Stimulated activated CD8-positive, alpha-beta memory T cell treated with anti-CD3 and anti-CD28 coated beads, Interleukin-7, amount 100 ng/mL, for 4 hours (primary cell): ENCODE data around the gene TCL1A.
"Not testable (repeated sequence)": the region's sequence is repeated elsewhere in the genome, so short reads cannot be mapped to it uniquely, and the experiment has no call there.

Source experiments
- DNase-seq, 2 donors: peaks; one replicate each; pipeline ENCODE4 v3.0.0-alpha.2; 2020; ENCODE audit warnings: low read depth in 2 of 2

The TCL1A gene, protein sequence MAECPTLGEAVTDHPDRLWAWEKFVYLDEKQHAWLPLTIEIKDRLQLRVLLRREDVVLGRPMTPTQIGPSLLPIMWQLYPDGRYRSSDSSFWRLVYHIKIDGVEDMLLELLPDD

DNA sequence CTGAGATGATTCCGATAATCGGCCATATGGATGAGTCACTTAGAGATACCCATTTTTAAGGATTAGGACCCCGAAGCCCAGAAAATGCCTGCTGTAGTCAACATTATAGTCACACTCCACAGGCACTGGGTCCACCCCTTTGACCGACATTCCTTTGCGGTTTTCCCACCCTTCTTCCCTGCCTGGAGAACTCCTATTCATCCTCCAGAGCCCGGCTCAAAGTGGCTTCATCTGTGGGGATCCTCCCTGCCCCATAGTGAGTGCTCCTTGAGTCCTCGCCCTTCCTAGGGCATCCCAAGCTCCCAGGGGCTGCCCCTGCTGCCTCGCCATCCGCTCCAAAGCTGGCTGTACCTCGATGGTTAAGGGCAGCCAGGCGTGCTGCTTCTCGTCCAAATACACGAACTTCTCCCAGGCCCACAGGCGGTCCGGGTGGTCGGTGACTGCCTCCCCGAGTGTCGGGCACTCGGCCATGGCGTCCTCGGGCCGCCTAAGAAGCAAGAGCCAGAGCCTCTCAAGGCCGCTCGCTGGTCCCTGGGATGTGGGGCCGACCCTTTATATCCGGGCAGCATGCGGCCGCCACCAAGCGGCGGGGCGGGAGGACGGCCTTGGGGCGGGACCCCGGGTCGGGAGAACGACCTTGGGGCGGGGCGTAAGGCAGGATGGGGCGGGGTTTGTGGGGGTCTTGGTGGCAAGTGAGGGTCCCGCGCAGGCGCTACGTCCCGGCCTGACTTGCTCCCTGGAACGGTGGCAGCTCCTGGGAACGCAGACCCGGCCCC is at the start of gene TCL1A:
TCL1A (minus strand) TSS at position 530 of the 776 bp plus-strand sequence; CDS start at position 471, 59 bp downstream.
- no peak for DNase-seq

DNA sequence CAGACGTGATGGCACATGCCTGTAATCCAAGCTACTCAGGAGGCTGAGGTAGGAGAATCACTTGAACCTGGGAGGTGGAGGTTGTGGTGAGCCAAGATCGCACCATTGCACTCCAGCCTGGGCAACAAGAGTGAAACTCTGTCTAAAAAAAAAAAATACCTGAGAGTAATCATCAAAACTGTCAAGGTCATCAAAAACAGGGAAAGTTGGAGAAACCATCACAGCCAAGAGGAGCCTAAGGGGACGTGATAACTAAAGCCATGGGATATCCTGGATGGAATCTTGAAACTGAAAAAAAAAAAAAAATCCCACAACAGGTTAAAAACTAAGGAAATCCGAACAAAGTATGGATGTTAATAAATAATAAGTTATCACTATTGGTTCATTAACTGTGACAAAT is 49.1 kb upstream of the TCL1A start:
- DNase-seq, result not testable (repeated sequence)

DNA sequence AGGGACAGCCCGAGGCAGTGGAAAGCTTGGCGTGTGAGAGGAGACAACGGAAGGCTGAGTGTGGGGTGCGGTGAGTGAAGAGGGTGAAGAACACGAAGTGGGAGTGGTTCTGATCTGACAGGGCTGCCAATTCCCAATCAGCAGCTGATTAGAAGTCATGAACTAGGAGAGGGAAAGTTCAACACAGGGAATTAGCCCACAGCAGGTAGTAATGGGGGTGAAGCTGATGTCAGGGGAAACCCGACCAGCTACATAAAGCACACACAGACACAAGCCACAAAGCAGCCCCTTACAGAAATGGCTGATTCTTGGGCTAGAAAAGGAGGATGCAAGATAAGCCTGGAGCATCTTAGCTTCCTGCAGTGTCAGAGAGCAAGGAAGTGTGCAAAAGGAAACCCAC is 47.5 kb upstream of the TCL1A start:
- no peak for DNase-seq

DNA sequence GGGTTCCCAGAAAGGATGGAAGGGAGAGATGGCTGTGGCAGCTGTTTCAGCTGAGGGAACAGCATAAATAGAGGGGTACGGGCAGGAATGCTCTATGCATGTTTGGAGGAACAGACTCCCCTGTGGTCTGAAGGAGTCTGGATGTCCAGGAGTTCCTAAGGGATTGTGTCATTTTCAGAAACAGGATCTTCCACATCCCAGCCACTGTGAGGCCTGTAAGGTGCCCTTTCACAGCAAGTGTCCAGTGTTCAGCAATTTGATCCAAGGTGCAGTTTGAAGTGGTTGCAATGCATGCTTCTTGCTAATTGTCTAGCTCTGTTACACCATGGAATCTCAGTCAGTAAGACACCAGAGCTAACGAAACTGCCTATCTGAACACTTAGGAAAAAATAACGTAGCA is 46.7 kb upstream of the TCL1A start:
- no peak for DNase-seq

DNA sequence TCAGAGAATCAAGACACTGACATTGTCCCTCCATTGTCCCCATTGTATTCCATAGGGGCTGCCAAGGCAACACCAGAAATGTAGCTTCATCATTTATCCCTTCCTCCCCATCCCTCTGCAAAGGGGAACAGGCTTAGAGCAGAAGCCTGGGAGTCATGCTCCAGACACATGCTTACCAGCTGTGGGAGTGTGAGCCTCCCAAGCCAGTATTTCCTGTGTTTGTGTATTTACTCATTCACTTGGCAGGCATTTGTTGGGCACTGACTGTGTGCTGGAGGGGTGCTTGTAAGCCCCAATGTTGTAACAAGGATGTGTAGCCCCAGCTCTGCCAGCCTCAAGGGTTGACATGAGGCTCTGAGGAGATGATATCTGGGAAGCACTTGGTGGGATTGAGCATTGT is 46.0 kb upstream of the TCL1A start:
- DNase-seq, result no peak

DNA sequence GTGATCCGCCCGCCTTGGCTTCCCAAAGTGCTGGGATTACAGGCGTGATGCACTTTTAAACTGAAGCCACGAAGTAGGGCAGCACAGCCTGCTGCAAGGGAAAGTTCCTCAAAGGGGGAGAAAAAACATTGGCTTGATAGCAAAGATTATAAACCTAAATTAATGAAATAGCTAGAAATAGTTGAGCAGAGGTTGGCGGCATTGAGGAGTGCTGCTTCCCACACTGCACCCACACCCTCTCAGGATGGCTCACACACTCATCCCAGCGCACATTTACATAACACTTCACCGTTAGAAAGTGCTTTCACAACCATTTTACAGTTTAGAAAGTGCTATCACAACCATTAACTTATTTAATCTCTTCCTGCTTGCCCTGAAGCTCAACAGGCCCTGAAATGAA is 44.4 kb upstream of the TCL1A start:
- no peak for DNase-seq

DNA sequence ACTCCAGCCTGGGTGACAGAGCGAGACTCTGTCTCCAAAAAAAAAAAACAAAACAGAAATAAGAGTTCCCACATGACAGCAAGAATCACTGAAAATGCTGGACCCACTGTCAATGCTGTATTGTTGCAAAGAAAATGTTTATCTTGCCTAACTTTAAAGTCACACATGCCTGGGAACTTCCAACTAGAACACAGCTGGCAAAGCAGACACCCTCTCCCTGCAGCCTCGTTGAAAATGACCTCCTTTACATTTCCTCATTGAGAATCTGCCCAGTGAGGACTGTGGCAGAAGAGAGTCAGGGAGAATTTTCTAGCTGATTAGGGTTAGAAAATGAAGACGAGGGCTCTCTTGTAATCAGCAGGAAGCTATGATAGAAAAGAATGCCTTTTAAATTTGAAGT is 42.8 kb upstream of the TCL1A start:
- DNase-seq, result no peak

DNA sequence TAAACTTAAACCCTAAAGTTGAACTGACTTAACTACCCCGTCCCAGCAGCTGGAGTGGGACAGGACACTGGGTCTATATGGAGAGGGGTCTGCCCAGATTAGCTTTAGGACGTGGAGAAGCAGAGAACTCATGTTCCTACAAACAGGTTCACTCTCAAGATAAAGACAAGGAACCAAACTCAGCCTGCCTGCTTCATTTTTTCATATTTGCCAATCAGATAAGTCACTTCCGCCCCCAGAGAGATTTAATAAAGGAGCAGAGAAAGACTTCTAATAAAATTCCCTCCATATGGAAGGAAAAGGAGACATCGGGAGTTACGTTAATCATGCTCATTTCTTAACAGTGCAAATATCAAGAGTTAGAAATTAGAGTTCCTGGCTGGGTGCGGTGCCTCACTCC is 42.2 kb upstream of the TCL1A start:
- DNase-seq, result no peak

DNA sequence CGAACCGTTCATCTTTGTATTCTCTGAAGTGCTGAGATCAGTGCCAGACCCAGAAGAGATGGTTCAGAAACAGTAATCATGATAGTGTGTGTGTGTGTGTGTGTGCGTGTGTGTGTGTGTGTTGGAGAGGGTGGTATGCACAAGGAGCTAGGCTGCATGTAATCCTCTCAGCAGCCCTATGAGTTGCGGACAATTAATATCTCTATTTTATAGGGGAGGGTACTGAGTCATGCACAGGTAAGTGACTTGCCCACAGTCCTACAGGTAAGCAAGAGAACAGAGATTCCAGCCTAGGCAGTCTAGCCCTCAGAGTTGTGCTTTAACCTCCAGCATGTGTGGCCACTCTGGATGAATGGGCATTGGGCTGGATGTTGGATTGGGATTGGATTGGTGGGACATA is 27.9 kb upstream of the TCL1A start:
- DNase-seq, result no peak

DNA sequence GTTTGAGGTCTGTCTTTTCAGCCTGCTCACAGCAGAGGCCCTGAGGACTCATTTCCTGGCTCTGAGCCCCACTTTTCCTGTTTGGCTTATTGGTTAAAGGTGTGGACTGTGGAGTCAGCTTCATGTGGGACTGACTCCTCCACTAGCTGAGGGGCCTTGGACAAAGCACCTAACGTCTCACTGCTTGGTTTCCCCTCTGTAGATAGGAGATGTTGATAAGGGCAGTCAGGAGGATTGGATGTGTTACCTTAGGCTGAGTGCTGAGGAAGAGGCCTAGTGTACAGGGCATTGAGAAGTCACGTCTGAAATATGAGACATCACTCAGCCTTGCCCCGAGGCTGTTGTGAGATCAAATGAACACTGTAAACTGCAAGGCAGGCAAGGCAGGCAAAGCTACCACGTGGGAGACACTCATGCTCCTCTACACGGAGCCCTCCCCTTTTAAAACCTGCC is 27.1 kb upstream of the TCL1A start:
- no peak for DNase-seq

DNA sequence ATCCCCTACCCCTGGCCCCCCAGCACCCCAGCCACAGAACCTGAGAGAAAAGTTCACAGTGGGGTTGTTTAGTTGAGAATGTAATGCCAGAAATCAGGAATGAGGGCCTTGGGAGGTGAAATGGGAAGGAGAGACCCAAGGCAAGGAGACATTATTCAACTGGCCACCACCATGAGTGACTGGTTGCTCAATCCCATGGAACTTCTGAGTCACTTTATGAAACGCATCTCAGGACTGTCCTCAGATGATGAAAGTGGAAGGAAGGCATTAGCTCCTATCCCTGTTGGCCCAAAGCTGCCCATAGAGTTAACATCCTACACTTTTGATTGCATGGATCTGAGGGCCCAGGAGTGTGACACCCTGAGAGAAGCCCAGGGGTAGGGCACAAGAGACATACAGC is 25.4 kb upstream of the TCL1A start:
- DNase-seq, result no peak

DNA sequence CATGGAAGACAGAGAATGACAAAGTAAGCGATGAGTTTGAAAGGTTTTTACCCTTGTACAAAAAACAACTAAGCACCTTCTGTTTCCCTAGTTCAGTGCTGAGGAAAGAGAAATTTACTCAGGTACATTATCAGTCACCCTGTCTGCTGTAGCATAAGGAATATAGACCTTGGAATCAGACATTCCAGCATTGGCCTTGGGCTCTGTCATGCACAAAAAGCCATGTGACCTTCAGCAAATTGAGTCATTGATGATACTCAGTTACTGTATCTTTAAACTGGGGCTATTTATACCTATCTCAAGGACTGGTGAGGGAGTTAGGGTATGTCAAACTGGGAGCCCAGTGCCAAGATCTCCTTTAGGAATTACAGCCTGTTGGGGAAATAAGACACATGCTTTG is 19.3 kb upstream of the TCL1A start:
- DNase-seq, result no peak

DNA sequence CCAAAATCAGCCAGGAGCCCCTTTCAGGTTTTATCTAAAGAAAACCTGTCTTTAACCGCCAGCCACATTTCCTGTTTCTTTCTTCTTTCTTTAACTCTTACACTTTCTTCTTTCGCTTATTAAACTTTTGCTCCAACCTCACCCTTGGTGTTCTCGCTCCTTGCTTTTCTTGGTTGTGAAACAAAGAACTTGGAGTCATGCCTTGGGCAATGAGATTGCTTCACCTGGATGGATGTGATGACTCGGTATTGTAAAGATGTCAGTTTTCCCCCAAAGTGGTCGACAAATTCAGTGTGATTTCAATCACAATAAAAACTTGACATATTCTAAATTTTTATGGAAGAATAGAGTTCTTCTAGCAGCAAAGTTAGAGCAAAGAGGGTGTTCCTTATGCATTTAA is 16.2 kb upstream of the TCL1A start:
- DNase-seq, result no peak

DNA sequence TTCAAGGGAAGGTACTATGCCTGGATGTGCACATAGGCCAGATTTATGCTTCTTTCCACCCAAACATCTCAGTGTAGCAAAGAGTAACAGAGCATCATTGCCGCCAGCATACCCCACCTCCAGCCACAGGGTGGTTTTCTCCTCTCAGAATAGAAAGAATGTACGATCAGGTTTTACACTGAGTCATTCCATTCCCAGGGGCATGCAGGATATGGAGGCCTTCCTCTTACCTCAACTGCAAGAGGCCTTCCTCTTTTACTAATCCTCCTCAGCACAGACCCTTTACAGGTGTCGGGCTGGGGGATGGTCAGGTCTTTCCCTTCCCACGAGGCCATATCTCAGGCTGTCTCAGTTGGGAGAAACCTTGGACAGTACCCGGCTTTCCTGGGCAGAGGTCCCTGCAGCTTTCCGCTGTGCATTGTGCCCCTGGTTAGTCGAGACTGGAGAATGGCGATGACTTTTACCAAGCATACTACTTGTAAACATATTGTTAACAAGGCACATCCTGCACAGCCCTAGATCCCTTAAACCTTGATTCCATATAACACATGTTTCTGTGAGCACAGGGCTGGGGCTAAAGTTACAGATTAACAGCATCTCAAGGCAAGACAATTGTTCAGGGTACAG is 15.6 kb upstream of the TCL1A start:
- not testable (repeated sequence) for DNase-seq

DNA sequence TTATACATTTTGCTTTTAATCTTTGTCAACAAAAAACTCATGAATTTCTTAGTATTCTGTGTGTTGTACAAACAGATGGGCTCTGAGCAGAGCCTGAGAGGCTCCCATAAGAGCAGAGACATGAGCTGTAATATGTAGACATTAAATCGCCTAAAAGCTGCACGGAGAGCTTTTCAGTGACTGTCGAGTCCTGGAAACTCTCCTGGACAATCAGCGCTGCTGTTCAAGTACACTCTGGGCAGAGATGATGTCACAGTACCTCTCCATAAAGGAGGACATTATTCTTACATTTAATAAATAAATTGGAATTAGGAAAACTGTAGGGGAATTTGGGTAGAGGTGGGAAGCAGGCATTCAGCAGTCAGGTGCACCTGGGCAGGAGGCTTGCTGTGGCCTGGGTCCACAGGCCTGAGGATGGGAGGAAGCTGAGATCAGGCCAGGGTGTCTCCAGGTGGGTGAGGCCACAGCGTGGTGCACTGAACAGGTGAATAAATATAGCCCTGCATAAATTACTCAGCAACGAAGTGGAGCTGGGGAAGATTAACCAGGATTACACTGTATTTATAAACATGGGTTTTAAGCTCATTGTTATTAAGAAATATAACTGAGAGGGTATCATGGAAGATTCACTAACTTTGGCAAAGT is 13.3 kb upstream of the TCL1A start:
- no peak for DNase-seq

DNA sequence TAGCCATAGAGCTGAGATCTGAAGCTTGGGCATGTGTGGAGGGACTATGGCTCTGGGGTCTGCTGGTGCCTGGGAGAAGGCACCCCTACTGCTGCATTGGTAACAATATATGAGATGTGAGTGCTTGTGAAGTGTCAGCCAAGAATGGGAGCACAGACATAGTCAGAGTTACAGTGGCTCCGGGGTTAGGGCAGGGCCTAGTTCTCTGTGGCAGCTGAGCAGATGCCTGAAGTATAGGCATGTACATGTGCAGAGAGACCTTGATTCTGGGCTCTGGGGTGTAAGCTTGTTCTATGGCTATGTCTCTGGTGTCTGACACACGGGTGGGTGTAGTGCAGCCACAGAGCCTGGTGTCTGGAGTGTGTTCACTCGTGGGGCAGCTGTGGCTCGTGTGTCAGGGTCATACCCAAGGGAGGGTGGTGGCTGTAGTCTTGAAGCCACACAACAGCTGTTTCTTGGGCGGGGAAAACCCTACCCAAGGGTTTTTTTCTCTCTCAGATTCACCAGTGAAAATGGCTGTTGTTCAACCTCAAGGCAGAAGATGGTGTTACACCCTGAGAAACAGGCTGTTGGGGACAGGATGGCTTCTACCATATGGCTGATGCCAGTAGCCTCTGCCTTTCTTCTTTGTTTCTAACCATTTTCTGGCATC is 11.9 kb upstream of the TCL1A start:
- no peak for DNase-seq

DNA sequence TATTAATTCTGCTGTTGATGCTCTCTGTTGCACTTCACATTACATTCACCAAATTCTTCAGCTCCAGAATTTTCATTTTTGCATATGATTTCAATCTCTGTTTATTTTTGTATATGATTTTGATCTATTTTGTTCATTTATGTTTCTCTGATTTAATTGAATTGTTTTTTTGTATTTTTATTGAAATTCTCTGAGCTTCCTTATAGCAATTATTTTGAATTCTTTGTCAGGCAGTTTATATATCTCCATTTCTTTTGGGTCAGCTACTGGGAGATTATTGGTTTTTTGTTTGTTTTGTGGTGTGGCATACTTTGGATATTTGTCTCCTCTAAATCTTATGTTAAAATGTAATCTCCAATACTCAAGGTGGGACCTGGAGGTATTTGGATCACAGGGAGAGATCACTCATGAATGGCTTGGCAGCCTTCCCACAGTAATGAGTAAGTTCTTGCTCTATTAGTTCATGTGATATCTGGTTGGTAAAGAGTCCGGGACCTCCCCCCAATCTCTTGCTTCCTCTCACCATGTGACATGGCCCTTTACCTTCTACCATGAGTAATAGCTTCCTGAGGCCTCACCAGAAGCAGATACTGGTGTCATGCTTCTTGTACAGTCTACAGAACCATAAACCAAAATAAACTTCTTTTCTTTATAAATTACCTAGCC is 8.7 kb upstream of the TCL1A start:
- no peak for DNase-seq

DNA sequence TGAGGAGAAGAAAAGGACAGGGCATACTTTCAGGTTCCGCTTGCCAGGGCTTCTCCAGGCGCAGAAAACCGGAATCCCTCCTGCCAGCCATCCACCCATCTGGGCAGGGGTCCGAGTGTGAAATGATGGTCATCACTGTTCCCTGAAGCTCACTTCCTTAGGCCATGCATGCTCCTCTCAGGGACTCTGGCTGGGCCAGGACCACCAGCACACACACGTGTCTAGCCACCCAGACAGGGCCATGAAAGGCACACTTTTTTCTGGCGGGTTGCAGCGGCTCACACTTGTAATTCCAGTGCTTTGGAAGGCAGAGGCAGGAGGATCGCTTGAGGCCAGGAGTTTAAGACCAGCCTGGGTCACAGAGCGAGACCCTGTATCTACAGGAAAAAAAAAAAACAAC is 1.5 kb downstream of the TCL1A start:
- no peak for DNase-seq

DNA sequence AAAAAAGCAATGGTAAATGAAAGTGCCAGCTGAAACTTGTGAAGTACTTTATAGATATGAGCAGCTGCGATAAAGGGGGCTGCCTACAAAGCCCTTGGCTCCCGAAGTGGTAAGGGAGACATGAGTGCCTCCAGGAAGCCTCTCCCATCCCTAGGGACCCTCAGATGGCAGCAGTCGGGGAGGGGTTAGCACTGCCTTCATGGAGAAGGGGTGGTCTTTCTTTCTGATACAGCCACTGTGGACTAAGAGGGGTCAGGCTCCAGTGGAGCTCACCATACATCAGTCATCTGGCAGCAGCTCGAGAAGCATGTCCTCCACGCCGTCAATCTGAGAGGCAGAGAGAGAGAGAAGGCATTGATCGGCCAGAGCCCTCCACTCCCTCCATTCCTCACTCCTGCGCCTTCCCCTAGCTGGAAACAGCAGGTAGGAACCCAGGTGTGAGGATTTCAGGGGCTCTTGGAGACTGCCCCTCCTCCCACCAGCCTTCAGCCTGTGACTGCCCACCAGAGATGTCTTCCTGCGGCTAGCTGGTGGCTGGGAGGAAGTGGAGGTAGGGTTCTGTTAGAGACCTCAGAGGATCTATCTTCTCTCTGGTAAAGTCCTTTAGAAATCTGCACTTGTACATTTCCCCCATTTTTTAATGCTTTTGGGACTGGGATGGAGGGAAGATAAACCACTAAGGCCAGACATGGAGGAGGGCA is 2.3 kb downstream of the TCL1A start:
- DNase-seq, result no peak

DNA sequence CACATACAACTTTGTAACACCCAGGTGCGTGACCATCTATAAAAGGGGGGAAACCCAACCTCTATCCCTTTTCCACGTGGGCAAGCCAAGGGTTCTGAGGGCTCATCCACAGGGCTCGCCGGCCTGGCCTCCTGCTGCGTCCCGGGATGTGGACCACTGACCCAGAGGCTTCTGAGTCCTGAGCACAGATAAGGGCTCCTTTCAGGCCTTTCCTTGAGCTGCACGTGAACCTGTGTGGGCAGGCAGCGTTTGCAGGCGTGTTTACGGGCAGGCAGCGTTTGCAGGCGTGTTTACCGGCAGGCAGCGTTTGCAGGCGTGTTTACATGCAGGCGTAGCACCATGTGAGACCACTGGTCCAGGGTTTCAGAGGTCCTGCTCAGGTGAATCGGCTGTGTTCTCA is 3.8 kb downstream of the TCL1A start:
- DNase-seq, result no peak

DNA sequence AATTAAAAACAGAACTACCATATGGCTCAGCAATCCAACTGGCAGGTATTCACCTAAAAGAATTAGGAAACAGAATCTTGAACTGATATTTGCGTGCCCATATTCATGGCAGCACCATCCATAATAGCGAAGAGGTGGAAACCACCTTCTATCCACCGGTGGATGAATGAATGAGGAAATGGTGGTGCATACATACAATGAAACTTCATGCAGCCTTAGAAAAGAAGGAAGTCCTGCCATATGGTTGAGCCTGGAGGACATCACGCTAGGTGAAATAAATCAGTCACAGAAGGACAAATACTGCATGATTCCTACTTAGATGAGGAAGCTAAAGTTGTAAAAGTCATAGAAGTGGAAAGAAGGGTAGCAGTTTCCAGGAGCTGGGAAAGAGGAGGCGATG is 6.6 kb downstream of the TCL1A start:
- DNase-seq, result no peak
